Measurements from ENCODE around the gene PTPN6.

Gene PTPN6

DNA sequence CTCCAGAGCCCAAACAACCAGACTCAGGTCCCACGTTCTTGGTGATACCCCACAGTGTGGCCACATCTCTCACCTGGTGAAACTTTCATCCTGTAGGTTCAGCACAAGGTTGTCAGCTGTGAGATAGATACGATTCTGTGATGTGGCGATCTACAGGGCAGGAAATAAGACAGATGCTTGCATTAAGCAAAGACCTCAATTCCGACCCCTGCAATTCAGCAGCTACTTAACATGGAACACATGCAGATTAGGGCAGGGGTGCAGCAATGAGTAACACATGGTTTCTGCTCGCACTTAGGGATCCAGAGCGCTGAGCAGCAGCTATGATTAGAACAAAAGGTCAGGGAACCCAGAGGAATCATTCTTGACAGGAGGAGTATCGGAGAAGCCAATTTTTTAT is 15.2 kb downstream of the PTPN6 start:
- no peak for FAIRE-seq

DNA sequence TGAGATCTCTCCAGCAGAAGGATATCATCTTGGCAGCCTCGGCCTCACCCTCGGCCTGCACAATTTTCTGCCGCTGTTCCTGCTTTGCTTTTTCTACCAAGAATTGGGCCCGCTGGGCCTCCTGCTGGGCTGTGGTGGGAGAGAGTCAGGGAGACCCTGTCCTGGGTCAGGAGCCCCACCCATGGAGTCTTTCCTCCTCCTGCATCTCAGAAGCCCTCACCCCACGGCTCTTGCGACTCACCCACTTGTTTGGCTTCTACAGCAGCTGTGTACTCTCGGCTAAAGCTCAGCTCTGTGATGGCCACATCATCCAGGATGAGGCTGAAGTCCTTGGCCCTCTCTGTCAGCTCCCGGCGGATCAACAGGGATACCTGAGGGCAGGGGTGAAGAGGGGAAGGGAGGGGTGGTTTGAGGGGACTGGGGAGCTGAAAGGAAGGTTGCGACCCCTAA is 16.5 kb downstream of the PTPN6 start:
- no peak for DNase-seq (ENCODE audit: low spot score)
- FAIRE-seq: no peak

More for the DNA sequence above, 15.2 kb downstream of the PTPN6 start:
- DNase-seq (ENCODE audit: low spot score): no peak

DNA sequence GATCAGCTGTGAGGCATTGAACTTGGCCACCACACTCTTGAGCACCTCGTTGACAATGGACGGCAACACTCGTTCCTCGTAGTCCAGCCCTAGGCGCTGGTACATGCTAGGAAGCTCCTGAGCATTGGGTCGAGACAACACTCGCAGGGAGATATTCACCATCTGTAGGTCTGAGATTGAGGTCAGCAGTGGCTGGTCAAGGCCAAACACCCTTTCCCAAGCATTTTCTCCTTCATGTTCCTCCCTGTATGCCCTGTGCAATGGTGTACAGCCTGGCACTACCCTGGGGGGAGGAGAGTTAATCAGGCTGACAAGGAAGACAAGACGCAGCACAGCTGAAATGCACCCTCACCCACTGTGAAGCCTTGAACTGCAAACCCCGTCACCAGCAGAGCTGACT is 17.3 kb downstream of the PTPN6 start:
- FAIRE-seq: no peak
- DNase-seq (ENCODE audit: low spot score): no peak

DNA sequence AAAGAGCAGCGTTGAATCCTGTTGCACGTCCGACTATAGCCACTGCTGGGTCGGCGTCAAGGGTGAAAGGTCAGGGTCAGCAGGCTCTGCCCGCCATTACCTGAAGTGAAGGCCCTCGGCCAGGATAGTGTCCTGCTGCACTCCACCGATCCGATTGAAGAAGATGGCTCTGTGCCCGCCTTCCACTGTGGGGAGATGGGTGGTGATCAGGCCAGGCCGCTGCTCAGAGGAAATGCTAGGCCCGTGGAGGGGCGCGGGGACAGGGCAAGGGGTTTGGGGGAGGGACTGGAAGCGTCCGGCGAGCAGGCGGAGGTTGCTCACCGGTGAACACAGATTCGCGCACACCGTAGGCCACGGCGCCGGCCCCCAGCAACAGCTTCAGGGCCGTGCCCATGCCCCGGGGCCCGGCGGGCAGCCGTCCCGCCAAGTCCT is 19.0 kb downstream of the PTPN6 start:
- DNase-seq (ENCODE audit: low spot score) (no peak), FAIRE-seq (no peak)

DNA sequence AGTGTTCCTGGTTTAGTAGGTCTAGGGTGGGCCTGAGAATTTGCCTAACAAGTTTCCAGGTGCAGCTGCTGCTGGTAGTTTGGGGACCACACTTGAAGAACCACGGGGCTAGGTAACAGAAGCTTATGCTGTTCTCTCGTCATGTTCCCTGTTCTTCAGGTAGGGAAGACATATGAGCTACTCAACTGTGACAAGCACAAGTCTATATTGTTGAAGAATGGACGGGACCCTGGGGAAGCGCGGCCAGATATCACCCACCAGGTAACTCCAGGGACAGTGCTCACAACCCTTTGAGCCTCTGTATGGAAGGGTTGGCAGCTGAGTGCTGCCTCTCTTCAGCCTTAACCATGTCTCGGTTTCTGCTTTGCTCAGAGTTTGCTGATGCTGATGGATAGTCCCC is 23.0 kb downstream of the PTPN6 start:
- FAIRE-seq: no peak
- no peak for DNase-seq (ENCODE audit: low spot score)

DNA sequence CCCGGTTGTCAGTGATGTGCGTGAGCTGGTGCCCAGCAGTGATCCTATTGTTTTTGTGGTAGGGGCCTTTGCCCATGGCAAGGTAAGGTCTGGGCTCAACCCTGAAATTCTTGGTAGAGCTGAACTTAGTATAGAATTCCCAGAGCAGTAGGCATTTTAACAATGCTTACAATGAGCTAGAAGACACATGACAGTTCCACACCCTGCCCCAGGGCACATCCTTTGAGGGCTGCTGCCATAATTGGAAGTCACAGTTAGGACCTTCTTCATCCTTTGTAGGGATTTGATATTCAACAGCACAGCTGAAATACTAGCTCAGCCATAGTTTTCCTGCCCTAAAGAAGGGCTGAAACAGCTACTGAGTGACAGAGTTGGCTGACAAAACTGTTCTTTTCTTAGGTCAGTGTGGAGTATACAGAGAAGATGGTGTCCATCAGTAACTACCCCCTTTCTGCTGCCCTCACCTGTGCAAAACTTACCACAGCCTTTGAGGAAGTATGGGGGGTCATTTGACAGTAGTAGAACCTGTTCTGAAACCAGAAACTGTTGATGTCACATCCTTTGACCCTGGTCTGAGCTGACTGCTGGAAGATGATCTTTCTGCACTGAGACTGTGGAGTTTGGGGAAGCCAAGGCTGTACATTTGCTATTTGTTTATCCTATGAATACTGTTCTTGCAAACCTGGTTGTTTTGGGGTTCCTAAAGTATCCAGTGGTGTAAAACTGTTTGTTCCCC is 24.3 kb downstream of the PTPN6 start:
- FAIRE-seq (no peak), DNase-seq (ENCODE audit: low spot score) (no peak)

DNA sequence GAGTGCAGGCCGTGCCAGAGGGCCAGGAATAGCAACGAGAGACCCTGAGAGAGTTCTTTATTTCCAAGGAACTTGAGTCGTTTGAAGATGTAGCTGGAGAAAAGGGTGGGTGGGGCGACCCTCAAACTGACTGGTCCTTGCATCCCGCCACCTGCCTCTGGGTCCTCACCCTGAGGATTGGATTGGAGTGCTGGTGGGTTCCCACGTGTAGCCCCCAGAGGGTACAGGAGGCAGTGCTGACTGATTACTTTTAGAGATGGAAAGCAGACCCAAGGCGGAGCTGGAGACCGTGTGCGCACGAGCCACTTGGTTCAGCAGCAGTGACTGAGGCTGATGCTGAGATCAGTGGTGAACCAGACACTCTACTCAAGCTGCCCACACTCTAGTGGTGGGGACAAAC is 26.5 kb downstream of the PTPN6 start:
- DNase-seq (ENCODE audit: low spot score) (no peak), FAIRE-seq (no peak)

DNA sequence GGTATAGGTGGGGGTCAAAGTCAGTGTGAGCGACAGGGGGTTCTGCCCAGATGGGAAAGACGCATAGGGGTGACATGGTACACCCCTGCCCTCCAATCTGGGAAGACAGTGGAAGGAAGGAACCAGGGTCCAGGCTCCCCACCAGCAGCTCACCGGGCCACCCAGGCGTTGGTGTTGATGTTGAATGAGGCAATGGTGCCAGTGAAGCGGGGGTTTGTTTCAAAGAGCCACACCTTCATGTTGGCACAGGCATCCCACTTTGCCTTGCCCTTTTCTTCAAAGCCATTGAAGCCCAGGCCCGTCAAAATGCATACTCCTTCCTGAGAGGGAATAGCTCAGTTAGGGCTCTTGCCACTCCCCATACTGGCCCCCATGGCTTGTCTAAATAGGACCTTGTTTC is 27.0 kb downstream of the PTPN6 start:
- no peak for DNase-seq (ENCODE audit: low spot score)
- no peak for FAIRE-seq

DNA sequence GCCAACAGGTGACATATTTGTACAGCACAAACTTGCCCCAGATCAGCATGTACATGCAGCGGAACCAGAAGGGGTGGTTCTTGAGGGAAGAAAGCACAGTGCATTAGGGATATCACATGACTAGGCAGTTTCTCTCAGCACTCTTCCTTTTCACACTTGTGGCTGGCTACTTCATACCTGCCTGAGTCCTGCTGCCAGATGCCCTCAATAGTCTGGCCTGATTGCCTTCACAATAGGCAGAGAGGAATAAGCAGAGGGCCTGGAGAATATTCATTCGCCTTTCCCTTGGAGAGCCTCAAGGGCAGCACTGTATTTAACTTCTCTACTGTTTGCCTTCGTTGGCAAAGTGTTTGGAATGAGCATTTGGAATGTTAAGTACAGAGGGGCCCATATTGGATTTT is 27.5 kb downstream of the PTPN6 start:
- FAIRE-seq (no peak), DNase-seq (ENCODE audit: low spot score) (no peak)

DNA sequence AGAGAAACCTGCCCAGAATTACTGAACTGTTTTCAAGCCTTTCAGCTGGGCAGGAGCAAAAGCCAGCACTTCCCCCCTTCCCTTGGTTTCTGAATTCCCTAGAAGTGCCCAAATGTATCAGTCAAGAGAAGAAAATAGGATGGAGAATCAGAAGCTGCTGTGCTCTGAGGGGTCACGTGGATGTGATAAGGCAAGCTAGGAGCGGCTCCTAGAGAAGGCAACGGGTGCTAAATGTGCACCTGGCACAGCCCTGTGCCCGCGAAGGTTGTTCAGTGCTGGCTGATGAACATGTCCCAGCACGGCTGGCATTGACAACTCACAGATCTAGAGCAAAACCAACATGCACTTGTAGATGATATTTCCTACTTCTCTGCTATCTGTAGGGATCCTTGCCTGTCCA is 27.9 kb downstream of the PTPN6 start:
- DNase-seq (ENCODE audit: low spot score): no peak
- no peak for FAIRE-seq

DNA sequence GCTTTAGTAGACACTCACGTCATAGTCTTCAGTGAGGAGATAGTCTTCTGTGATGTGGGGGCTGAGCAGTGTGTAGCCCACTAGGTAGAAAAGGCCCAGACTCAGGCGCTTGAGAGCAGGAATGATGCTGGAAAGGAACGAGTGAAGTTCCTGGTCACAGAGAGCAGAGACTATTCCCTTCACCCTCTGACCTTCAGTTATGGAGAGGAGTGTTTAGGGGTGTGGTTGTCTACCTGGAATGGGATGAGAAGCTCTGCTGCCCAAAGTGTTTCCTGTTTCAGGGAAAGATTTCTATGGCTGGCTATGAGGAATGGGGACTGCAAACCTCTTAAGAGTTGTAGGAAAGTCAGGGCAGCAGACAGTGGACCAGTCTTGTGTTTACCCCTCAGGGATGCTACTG is 28.3 kb downstream of the PTPN6 start:
- DNase-seq (ENCODE audit: low spot score) (no peak), FAIRE-seq (no peak)

DNA sequence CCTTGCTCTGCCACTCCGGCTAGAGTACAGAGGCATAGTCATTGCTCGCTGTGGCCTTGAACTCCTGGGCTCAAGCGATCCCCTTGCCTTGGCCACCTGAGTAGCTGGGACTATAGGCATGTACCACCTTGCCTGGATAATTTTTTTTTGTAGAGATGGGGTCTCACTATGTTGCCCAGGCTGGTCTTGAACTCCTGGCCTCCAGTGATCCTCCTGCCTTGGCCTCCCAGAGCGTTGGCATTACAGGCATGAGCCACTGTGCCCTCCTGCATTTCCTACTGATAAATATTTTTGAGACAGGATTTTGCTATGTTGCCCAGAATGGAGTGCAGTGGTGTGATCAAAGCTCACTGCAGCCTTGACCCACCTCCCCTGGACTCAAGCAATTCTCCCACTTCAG is 28.9 kb downstream of the PTPN6 start:
- no peak for DNase-seq (ENCODE audit: low spot score)
- FAIRE-seq: no peak

DNA sequence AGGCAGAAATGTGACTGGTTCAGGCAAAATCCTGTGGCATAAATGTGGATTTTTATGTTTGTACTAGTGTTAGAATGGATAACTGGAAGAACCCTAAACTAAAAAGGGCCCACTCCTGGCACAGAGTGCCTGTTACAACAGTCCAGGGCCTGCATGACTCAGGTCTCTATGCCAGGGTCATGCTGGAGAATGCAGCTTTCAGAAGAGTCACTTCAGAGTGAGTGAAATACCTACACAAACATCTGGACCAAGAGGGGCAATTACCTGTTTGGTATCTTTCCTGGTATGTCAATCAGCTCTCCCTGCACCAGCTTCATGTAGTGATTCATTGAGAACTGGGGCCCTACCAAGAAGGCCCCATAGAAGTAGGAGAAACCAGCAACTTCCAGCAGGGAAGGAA is 29.6 kb downstream of the PTPN6 start:
- DNase-seq (ENCODE audit: low spot score) (no peak), FAIRE-seq (no peak)

DNA sequence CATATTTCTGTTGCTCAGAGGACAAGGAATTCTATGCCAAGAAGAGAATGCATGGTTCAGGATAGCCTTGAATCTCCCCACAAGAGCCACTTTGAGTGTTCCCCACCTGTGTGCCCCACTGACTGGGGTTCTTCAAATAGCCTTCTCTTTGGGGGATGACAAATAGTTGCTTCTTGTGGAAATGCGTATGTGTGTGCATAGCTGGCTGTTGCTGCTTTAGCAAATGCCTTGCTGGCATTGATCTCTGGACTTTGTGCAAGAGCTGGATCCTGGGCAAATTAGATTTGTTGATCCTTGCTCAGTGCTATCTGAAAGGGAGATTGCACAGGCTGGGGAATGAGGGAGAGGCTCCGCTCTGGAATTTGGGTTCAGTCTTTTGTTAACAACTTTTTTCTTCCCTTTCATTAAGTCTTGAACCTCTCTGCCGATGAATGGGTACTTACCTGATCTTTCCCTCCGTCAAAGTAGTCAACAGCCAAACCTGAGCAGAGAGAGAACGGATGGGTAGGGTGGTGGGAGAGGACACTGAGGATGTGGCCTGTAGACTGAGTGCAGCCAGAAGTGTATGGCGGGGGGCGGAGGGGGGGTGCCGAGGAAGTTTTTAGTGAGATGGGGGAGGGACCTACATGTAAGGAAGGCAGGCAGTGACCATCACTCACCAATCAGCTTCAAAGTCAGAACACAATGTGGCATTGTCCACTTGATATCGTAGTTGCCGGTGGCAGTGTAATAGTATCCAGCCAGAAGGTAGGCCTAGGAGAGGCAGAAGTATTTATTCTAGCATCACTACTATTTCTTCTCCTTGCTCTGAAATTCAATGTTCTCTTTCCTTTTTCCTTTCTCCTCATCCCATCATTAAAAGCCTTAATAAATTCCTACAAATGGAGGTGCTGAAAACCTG is 30.2 kb downstream of the PTPN6 start:
- no peak for FAIRE-seq
- DNase-seq (ENCODE audit: low spot score): no peak

DNA sequence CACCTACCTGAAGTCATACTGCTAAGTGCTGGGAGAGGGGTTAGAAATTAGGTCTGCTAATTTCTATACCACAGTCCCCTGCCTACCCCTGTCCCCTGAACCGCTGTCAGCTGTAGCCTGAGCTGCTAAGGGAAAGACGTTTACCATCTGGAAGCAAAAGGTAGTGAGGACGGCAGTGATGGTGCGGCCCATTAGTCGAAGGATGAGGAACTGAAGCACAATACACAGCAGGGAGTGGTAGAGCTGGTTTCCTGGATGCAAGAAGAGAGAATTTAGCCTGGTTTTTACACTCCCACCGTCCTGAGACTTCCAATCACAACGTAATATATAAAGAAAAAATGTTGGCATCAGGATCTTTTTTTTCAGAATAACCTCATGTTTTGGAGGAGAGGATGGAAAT is 31.4 kb downstream of the PTPN6 start:
- DNase-seq (ENCODE audit: low spot score) (no peak), FAIRE-seq (no peak)

DNA sequence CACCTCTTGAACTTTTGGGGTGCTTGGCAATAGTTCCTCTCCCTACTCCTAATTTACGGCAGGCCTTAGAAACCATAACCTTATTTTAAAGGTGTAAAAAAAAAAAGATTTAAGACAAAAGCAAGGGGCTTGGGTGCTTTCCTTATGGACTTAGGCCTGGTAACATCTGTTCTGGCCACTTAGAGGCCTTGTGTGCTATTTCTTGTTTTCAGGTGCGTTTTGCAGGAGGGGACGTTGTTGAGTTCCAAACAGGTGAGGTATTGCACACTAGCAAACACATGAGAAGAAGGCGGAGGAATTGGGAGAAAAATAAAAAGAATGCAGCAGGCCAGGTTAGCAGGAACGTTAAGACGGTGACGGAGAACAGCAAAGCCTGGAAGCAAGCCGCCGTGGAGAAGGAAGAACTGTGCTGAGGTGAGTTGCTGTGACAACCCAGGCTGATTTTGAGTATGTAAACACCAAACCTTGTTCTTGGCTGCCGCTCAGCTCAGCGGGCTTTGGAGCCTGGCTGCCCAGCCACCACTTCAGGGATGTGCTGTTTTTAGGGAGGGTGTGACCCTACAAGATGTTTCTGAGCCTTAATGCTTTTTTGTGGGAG is 36.9 kb downstream of the PTPN6 start:
- DNase-seq (ENCODE audit: low spot score) (no peak), FAIRE-seq (no peak)

DNA sequence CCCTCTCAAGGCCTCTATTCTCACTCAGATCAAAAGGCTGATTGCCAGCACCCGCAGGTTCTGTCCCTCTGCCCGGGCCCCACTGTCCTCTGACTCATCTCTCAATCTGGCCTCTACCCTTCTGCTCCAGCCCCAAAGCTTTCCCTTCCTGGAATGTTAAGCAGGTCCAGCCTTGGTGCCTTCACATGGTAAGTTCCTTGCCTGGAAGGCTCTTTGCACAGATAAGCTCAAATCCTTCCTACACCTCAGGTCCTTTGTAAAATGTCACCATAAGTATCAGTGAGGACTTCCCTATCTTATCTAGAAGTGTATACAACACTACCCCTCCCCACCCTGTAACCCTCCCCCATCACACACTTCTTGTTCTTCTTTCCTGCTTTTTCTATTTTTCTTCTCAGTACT is 44.9 kb downstream of the PTPN6 start:
- peak; percentile 48 for DNase-seq (ENCODE audit: low spot score)
- FAIRE-seq: no peak

DNA sequence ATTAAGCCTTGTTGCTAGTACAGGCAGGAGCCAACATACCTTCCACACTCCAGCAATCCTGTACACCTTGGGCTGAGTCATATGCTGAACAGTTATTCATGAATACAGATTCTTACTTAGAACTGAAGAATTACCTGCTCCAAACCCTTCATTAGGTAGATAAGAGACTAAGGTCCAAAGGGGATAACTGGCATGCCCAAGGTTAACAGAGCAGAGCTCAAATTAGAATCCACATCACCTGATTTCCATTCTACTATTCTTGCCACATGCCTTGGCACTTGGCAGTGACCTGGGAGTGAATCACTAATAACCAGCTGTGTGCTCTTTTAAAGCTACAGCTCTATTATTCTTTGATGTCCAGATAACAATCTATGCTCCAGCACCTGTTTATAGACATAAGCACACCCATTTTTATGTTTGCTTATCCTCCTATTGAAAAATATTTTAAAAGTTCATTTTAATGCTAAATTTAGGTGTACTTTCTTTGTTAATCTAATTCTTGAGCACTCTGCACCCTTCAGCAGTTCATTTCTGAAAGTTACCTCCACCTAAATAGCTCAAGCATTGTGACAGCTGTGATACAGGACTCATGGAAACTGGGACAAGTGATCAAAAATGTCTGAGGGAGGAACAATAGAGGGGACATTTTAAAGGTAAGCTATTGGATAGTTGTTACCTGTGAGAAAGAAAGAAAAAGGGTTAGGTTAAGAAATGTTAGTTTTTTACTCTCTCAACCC is 47.7 kb downstream of the PTPN6 start:
- DNase-seq (ENCODE audit: low spot score): no peak
- no peak for FAIRE-seq

DNA sequence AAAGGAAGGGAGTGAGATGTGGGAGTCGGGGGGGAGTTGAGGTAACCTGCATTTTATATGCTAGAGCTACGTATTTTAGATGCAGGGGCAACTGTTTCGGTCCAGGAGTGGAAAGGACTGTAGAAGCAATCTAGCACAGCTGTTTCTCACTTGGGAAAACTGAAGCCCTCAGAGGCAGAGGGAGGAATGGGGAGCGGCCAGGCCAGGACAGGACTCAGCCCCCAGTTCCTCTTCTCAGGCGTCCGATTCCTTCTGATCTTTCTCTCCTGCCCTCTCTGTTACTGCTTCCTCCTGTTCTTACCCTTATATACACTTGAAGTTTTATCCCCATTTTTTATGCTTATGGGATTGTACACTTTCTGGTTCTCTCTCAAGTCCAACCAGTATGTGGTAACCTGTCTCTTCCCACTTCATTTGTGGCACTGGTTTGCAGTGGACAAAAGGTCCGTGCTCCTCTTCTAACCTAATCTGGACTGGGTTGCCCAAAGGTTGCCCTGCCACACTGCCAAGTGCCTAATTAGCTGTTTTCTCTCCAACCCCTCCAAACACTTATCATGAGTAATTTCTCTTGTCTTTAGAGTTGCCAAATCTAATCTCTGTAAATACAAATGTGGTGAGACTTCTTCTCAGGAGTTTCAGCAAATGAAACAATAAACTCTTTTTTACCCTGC is 50.9 kb downstream of the PTPN6 start:
- DNase-seq (ENCODE audit: low spot score): no peak
- no peak for FAIRE-seq

DNA sequence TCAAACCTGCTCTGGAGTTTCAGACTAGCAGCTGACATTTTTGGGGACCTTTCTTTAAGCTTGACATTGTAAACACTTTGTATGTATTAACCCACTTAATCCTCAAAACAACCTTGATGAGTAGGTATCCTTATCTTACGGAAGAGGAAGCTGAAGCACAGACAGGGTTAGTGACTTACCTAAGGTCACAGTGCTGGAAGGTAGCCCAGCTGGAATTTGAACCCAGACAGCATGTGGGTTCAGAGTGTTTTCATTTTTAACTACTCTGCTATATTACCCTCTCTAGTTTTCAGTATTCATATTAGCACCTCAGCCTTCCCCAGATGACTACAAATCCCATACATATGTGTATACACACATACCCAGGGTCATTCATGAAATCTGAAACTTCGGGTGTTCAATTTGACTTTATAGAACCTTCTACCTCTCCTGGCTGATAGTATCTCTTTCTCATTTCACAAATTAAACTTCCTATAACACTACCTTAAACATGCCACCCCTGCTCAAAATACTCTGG is 53.2 kb downstream of the PTPN6 start:
- FAIRE-seq (no peak), DNase-seq (ENCODE audit: low spot score) (no peak)

DNA sequence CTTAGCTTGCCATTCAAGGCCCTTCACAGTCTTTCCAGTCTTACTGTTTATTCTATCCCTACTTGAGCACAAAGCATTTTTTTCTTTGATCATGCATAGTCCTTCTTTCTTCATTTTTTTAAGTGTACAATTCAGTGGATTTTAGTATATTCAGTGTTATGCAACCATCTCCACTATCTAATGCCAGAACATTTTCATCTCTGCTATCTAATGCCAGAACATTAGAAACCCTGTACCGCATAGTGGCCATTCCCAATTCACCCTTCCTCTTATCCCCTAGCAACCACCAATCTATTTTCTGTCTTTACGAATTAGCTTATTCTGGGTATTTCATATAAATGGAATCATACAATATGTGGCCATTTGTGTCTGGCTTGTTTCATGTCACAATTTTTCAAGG is 53.7 kb downstream of the PTPN6 start:
- no peak for DNase-seq (ENCODE audit: low spot score)
- no peak for FAIRE-seq
